ENCODE results near the gene NDUFA12.
"Not testable (repeated sequence)": the region's sequence is repeated elsewhere in the genome, so short reads cannot be mapped to it uniquely, and the experiment has no call there.

The NDUFA12 gene

DNA sequence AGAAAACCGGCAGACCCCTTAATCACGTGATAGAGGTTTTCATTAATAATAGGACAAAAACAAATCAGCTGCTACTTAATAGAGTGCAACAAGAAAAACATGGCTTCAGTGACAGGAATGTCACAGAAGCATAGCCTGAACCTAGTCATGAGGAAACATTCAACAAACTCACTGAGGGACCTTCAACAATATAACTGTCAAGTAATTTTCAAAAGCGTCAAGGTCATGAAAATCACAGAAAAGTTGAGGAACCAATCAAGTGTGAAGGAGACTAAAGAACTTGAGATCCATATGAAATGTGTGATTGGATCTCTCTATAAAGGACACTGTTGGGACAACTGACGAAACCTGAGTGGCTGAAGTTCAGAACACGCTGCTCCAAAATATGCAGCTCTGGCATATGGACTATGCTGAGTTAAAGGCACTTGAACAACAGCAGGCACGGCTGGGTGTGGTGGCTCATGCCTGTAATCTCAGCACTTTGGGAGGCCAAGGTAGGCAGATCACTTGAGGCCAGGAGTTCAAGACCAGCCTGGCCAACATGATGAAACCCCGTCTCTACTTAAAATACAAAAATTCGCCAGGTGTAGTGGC lies 16.3 kb downstream of the NDUFA12 start:
- TF ChIP-seq, protein P1, sequence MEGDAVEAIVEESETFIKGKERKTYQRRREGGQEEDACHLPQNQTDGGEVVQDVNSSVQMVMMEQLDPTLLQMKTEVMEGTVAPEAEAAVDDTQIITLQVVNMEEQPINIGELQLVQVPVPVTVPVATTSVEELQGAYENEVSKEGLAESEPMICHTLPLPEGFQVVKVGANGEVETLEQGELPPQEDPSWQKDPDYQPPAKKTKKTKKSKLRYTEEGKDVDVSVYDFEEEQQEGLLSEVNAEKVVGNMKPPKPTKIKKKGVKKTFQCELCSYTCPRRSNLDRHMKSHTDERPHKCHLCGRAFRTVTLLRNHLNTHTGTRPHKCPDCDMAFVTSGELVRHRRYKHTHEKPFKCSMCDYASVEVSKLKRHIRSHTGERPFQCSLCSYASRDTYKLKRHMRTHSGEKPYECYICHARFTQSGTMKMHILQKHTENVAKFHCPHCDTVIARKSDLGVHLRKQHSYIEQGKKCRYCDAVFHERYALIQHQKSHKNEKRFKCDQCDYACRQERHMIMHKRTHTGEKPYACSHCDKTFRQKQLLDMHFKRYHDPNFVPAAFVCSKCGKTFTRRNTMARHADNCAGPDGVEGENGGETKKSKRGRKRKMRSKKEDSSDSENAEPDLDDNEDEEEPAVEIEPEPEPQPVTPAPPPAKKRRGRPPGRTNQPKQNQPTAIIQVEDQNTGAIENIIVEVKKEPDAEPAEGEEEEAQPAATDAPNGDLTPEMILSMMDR (IDR thresholded peaks at IDR 0.05; ENCODE audit: borderline replicate concordance, control extremely low read depth, extremely low read depth, insufficient read depth, missing control alignments): no peak
- DNase-seq (ENCODE audit: low spot score): no peak
- in situ Hi-C loops (cut with MboI; ENCODE audit: low sequenced_read_pairs, unreplicated experiment): no loop called here

DNA sequence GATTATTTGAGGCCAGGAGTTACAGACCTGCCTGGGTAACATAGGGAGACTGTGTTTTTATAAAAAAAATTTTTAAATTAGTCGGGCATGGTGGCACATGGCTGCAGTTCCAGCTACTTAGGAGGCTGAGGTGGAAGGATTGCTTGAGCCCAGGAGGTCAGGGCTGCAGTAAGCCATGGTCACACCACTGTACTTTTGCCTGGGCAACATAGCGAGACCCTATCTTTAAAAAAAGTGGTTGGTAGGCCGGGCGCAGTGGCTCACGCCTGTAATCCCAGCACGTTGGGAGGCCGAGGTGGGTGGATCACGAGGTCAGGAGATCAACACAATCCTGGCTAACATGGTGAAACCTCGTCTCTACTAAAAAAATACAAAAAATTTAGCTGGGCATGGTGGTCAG lies 18.4 kb downstream of the NDUFA12 start:
- DNase-seq (ENCODE audit: low spot score); in situ Hi-C loops (cut with MboI; ENCODE audit: low sequenced_read_pairs, unreplicated experiment): not testable (repeated sequence)

DNA sequence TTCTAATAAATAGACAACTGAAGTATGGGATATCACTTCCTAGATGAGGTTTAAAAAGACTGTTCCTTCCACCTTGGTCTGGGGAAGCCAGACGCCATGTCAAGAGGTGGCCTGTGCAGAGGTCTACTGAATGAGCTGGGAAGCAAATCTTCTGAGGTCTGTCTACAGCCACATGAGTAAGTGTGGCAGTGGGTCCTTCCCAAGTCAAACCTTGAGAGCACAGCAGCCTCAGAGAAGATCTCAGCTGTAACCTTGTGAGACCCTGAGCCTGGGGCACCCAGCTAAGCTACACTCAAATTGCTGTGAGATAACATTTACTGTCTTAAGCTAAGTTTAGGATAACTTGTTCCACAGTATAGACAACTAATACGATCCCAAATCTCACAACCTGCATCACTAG lies 20.2 kb downstream of the NDUFA12 start:
- no peak for DNase-seq (ENCODE audit: low spot score)
- TF ChIP-seq, protein P1 (IDR thresholded peaks at IDR 0.05; ENCODE audit: borderline replicate concordance, control extremely low read depth, extremely low read depth, insufficient read depth, missing control alignments): no peak
- in situ Hi-C loops (cut with MboI; ENCODE audit: low sequenced_read_pairs, unreplicated experiment): no loop called here

DNA sequence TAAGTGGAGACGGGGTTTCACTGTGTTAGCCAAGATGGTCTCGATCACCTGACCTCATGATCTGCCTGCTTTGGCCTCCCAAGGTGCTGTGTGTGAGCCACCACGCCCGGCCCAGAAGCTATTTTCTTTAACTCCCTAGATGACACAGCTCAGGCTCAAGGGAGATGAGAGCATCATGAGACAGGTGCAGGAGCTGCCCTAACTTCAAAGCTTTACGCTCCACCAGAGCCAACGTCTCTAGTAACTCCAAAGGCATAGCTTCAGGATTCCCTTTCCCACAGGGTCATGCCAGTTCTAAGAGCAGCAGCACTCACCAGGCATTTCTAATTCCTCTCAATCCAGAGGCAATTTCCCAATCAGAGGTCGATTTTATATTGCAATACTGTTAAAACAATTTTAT lies 21.0 kb downstream of the NDUFA12 start:
- TF ChIP-seq, protein P1 (IDR thresholded peaks at IDR 0.05; ENCODE audit: borderline replicate concordance, control extremely low read depth, extremely low read depth, insufficient read depth, missing control alignments): no peak
- in situ Hi-C loops (cut with MboI; ENCODE audit: low sequenced_read_pairs, unreplicated experiment): no loop called here
- no peak for DNase-seq (ENCODE audit: low spot score)

DNA sequence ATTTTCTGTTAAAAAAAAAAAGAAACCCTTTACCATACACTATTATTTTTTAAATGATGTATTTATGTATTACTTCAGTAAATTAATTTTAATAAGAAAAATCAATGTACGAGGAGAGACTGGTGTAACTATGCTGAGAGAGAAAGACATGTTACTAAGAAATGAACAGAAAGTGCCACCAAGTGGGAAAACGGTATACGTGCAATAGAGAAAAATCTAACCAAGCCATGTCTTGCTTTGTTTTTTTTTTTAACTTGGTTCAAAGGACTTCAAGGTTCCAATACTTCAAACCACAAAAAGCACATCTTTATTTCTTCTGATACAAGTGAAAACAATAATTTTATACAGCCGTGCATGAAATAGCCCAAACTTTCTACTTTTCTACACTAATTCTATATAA lies 22.9 kb downstream of the NDUFA12 start:
- no peak for DNase-seq (ENCODE audit: low spot score)
- in situ Hi-C loops (cut with MboI; ENCODE audit: low sequenced_read_pairs, unreplicated experiment): no loop called here
- TF ChIP-seq, protein P1 (IDR thresholded peaks at IDR 0.05; ENCODE audit: borderline replicate concordance, control extremely low read depth, extremely low read depth, insufficient read depth, missing control alignments): peak; percentile 2

DNA sequence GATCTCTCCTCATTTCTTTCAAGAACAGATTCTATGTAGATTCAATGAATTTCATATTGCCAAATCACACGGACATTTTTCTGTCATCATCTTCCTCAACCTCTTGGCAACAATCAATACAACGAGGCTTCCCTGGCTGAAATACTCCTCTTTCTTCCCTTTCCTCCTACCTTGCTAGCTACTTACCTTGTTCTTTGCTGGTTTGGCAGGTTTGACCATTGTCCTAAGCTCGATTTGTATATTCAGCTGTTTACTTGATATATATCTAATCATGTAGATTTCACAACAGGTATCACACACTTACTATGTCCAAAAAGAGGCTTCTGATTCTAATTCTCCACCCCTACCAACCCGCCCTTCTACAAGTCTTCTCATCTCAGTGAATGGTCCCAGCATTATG lies 23.6 kb downstream of the NDUFA12 start:
- no peak for DNase-seq (ENCODE audit: low spot score)
- in situ Hi-C loops (cut with MboI; ENCODE audit: low sequenced_read_pairs, unreplicated experiment): no loop called here
- TF ChIP-seq, protein P1 (IDR thresholded peaks at IDR 0.05; ENCODE audit: borderline replicate concordance, control extremely low read depth, extremely low read depth, insufficient read depth, missing control alignments): no peak

DNA sequence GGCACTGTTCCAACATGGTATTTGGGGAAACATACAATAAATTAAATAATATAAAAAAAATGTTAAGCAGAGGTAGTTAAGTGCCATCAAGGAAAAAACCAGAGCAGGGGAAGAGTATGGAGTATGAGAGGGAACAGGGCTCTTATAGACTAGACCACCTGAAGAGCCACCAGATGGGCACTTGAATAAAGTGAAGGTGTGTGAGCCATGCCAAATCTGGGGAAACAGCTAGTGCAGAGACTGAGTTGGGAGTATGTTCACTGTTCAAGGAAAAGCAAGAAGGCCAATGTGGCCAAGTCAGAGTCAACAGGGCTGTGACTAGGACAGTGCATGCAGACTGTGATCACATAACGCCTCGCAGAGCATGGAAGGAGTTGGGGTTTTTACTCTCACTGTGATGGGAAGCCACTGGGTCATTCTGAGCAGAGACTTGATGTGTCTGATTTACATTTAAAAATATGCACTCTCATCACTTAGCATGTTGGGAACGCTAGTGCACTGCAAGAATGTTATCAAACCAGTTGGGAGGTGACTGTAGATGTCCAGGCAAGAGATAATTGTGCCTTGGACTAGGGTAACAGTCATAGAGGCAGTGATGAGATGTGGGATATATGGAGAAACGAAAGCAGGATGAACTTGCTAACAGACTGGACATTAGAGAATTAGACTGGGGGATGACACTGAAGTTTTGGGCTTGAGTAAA lies 25.6 kb downstream of the NDUFA12 start:
- in situ Hi-C loops (cut with MboI; ENCODE audit: low sequenced_read_pairs, unreplicated experiment): no loop called here
- TF ChIP-seq, protein P1 (IDR thresholded peaks at IDR 0.05; ENCODE audit: borderline replicate concordance, control extremely low read depth, extremely low read depth, insufficient read depth, missing control alignments): no peak

More for the DNA sequence above, 25.6 kb downstream of the NDUFA12 start:
- no peak for DNase-seq (ENCODE audit: low spot score)

All from GM13976 (cell line).